Activated naive CD8-positive, alpha-beta T cell treated with anti-CD3 and anti-CD28 coated beads, Interleukin-2, amount 10 ng/mL, durations not matched to agents 7 days and 5 days (primary cell): ENCODE data around the gene NAXD. TPM values are rescaled to one million over a fixed set of nuclear protein-coding genes. Genes with fewer than 3 reads are reported as not detected.
A peak's percentile ranks its signal among the peaks of the same experiment; 100 is the strongest.

Experiments
- ATAC-seq: fragments of 150-1000 bp; cut with Tn5 transposase; one replicate; pipeline ENCODE4 v1.10.0; 2021; ENCODE audit warnings: low read depth, moderate library complexity
- POLR2A ChIA-PET: fragments of 350-600 bp; sonication (Branson Sonifier 250); formaldehyde crosslinking; loops from one replicate; lab custom pipeline; 2021; ENCODE audit warnings: antibody characterized with exemption; lab: Charles Lee
- DNase-seq: peaks from one replicate; pipeline ENCODE4 v3.0.0; 2021
- H3K27ac Mint-ChIP-seq: one replicate; pipeline ENCODE4 v1.8.0; 2022; ENCODE audit warnings: mild to moderate bottlenecking, mixed read lengths
- H3K27me3 Mint-ChIP-seq: one replicate; pipeline ENCODE4 v1.8.0; 2022; ENCODE audit warnings: mild to moderate bottlenecking, moderate library complexity, mixed read lengths
- H3K36me3 Mint-ChIP-seq: one replicate; pipeline ENCODE4 v1.8.0; 2021; ENCODE audit warnings: mild to moderate bottlenecking, mixed read lengths
- H3K4me1 Mint-ChIP-seq: one replicate; pipeline ENCODE4 v1.8.0; 2021; ENCODE audit warnings: mixed read lengths
- H3K4me3 Mint-ChIP-seq: one replicate; pipeline ENCODE4 v1.8.0; 2022; ENCODE audit warnings: mild to moderate bottlenecking, moderate library complexity, mixed read lengths
- H3K9me3 Mint-ChIP-seq: one replicate; pipeline ENCODE4 v1.8.0; 2021; ENCODE audit warnings: mixed read lengths
- total RNA-seq, 2 experiments: library from RNA; stranded (reverse); gene quantifications; one replicate each; pipeline ENCODE4 v1.2.3, GENCODE V29; 2021

The NAXD gene
- total RNA-seq, 2 experiments from 2014 or later = 31.3 TPM

- H3K27me3 Mint-ChIP-seq = peaks cover 3% of the 10 kb centered on the region
- POLR2A ChIA-PET = no interaction called here
- no peaks in the 10 kb centered on the region for H3K4me1 Mint-ChIP-seq
- no peak for DNase-seq
- H3K4me3 Mint-ChIP-seq = no peak overlapping the region
- ATAC-seq = no peak
- H3K36me3 Mint-ChIP-seq = no peaks in the 10 kb centered on the region
- no peaks in the 10 kb centered on the region for H3K9me3 Mint-ChIP-seq
- no peak overlapping the region for H3K27ac Mint-ChIP-seq
These were observed 7.6 kb upstream of the NAXD start for GRCh38 chr13:110607675-110608224.

DNA sequence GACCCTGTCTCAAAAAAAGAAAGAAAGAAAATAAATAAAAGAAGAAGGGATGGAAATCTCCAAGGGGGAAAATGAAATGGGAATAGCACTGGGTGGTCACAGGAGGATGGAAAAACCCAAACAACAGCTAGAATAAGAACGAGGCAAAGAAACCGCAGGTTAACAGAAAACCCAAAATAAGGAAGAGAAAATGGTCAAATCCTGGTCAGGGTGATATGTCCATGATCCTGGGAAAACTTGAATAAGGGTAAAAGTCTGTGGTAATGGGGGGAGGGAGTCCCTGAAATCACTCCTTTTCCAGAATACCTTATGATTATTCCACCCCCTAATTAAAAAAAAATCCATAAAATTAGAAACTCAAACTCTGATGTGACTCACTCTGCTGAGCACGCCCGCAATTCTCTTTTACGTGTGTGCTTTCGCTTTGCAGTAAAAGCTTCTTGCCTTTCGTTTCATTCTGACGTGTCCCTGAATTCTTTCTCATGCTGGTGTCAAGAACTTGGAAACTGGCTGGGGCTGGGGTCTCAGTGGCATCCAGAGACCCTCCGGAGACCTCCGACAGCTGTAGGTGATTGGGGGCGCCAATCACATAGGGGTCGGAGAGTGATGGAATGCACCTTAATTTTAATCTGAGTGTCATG is 4.3 kb upstream of the NAXD start:
- ATAC-seq = no peak
- H3K4me1 Mint-ChIP-seq = peaks cover 2% of the 10 kb centered on the region
- H3K36me3 Mint-ChIP-seq = no peaks in the 10 kb centered on the region
- POLR2A ChIA-PET = interaction anchor here (0.7 kb wide), 1 partner anchor 18 kb away, joined by 3 read pairs; no protein-coding TSS in a partner anchor
- no peak for DNase-seq
- no peak overlapping the region for H3K4me3 Mint-ChIP-seq
- no peaks in the 10 kb centered on the region for H3K9me3 Mint-ChIP-seq
- H3K27me3 Mint-ChIP-seq = peaks cover 2% of the 10 kb centered on the region
- H3K27ac Mint-ChIP-seq = no peak overlapping the region

- POLR2A ChIA-PET = interaction anchor here (0.9 to 1.4 kb wide), 4 partner anchors 53 to 300 kb away, joined by 4 to 8 read pairs (median 6); partner anchors contain the start of genes ANKRD10 and RAB20
- ATAC-seq (no peak), DNase-seq (no peak)
- Mint-ChIP-seq H3K4me3 (peak overlapping the region; percentile 90), H3K27me3 (no peaks in the 10 kb centered on the region), H3K4me1 (peaks cover 16% of the 10 kb centered on the region), H3K9me3 (no peaks in the 10 kb centered on the region), H3K27ac (peak overlapping the region; percentile 95), H3K36me3 (peaks cover 4% of the 10 kb centered on the region)
These were observed 382 bp upstream of the NAXD start for GRCh38 chr13:110615005-110615321.

- H3K36me3 Mint-ChIP-seq = peaks cover 4% of the 10 kb centered on the region
- peak overlapping the region; percentile 78 for H3K27ac Mint-ChIP-seq
- peaks cover 18% of the 10 kb centered on the region for H3K4me1 Mint-ChIP-seq
- peak overlapping the region; percentile 90 for H3K4me3 Mint-ChIP-seq
- DNase-seq = peak; percentile 59
- no peaks in the 10 kb centered on the region for H3K27me3 Mint-ChIP-seq
- ATAC-seq = peak; percentile 29
- POLR2A ChIA-PET = interaction anchor here (1.0 to 2.6 kb wide), 7 partner anchors 14 to 298 kb away, joined by 3 to 15 read pairs (median 5); partner anchors contain the start of gene ANKRD10
- no peaks in the 10 kb centered on the region for H3K9me3 Mint-ChIP-seq
These were observed 1.1 kb downstream of the NAXD start for GRCh38 chr13:110616103-110617101.

- DNase-seq (no peak), ATAC-seq (no peak)
- Mint-ChIP-seq H3K9me3 (no peaks in the 10 kb centered on the region), H3K4me3 (peak overlapping the region; percentile 19), H3K27me3 (no peaks in the 10 kb centered on the region), H3K27ac (no peak overlapping the region), H3K36me3 (peaks cover 6% of the 10 kb centered on the region), H3K4me1 (peaks cover 18% of the 10 kb centered on the region)
- POLR2A ChIA-PET = interaction anchor here (1.2 to 2.6 kb wide), 3 partner anchors 15 to 296 kb away, joined by 3 to 15 read pairs (median 5); no protein-coding TSS in a partner anchor
These were observed 2.2 kb downstream of the NAXD start for GRCh38 chr13:110617321-110618072.

GRCh38 chr13:110618167-110618566 is 2.8 kb downstream of the NAXD start:
- Mint-ChIP-seq H3K9me3 (no peaks in the 10 kb centered on the region), H3K27me3 (no peaks in the 10 kb centered on the region), H3K4me1 (peaks cover 18% of the 10 kb centered on the region), H3K36me3 (peaks cover 9% of the 10 kb centered on the region), H3K27ac (no peak overlapping the region), H3K4me3 (no peak overlapping the region)
- DNase-seq (no peak), ATAC-seq (no peak)
- POLR2A ChIA-PET = no interaction called here

- Mint-ChIP-seq H3K4me1 (peaks cover 18% of the 10 kb centered on the region), H3K4me3 (no peak overlapping the region), H3K27me3 (no peaks in the 10 kb centered on the region), H3K9me3 (no peaks in the 10 kb centered on the region), H3K27ac (no peak overlapping the region), H3K36me3 (peaks cover 9% of the 10 kb centered on the region)
- no peak for ATAC-seq
- no peak for DNase-seq
- POLR2A ChIA-PET = no interaction called here
These were observed 3.4 kb downstream of the NAXD start for GRCh38 chr13:110618780-110619179.

GRCh38 chr13:110620596-110620995 is 5.3 kb downstream of the NAXD start:
- Mint-ChIP-seq H3K4me1 (peaks cover 17% of the 10 kb centered on the region), H3K36me3 (peaks cover 9% of the 10 kb centered on the region), H3K27me3 (no peaks in the 10 kb centered on the region), H3K9me3 (no peaks in the 10 kb centered on the region), H3K27ac (no peak overlapping the region), H3K4me3 (no peak overlapping the region)
- ATAC-seq (no peak), DNase-seq (no peak)
- POLR2A ChIA-PET = interaction anchor here (0.7 kb wide), 1 partner anchor 92 kb away, joined by 4 read pairs; no protein-coding TSS in a partner anchor

DNA sequence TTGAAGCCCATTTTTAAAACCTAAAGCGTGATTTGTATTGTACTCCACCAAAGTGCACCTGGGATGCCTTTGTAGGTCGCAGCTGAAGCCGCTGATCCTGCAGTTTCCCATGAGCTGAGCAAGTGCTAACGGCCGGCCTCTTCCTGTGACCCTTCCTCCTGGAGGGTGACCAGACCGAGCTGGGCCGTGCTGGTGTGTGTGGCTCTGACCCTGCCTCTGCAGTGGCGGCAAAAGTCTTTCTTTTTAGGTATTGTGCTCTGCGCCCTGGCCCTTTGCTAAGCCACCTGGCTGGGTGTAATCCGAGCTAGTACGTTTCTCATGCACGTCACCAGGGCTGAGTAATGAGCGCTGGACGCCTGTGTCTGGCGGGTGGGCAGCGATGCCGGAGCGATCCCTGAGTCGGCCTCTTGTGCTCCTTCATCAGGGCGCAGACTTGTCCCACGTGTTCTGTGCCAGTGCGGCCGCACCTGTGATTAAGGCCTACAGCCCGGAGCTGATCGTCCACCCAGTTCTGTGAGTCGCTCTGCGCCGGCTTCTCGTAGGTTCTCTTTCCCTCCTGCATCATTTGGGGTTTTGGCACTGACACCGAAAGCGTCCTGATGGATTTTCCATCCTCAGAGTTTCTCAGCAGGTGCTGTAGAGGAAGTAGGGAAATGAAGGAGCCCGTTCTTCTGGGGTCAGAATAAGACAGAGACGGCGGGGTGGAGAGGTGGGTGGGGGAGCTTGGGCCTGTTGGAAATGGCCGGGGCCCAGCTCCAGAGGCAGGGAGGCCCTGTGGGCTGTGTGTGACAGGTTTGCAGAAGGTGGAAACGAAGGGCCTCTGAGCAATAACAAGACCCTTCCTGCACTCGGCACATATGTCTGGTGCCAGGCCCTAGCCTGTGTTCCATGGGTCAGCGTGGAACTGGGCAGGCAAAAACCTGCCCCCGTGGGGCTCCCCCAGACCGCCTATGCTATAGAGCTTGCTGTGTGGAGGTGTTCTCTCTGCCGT is 9.7 kb downstream of the NAXD start:
- H3K4me3 Mint-ChIP-seq = no peak overlapping the region
- H3K27ac Mint-ChIP-seq = no peak overlapping the region
- peaks cover 14% of the 10 kb centered on the region for H3K36me3 Mint-ChIP-seq
- no peaks in the 10 kb centered on the region for H3K9me3 Mint-ChIP-seq
- no peaks in the 10 kb centered on the region for H3K27me3 Mint-ChIP-seq
- POLR2A ChIA-PET = interaction anchor here (0.6 kb wide), 1 partner anchor 90 kb away, joined by 3 read pairs; no protein-coding TSS in a partner anchor
- H3K4me1 Mint-ChIP-seq = peaks cover 9% of the 10 kb centered on the region
- ATAC-seq = no peak
- no peak for DNase-seq

DNA sequence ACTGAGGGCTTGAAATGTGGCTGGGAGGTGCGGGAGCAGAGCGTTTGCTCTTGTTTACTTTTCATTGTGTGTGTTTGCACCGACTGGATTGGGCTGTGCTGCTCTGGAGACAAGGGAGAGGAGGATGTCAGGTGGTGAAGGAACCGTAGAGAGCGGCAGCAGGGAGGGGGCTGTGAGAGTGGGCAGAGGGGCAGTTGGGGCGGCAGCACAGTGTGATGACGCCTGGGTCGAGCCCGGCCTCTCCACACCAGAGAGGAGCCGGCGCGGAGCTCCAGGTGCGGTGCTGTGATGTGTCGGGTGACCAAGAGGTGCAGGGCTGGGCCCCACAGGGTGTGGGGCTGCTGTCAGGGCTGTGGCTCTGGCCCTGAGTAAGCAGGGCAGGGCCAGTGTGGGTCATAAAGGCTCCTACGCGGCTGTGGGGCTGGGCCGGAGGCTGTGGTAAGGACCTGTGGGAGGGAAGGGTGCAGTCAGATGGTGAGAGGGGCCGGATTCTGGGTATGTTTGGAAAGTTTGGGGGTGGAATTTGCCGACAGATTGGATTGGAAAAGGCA is 10.5 kb downstream of the NAXD start:
- ATAC-seq (no peak), DNase-seq (no peak)
- Mint-ChIP-seq H3K36me3 (peaks cover 14% of the 10 kb centered on the region), H3K4me1 (peaks cover 10% of the 10 kb centered on the region), H3K9me3 (no peaks in the 10 kb centered on the region), H3K4me3 (no peak overlapping the region), H3K27me3 (no peaks in the 10 kb centered on the region), H3K27ac (no peak overlapping the region)
- POLR2A ChIA-PET = no interaction called here

GRCh38 chr13:110626521-110626920 is 11.2 kb downstream of the NAXD start:
- no peak overlapping the region for H3K27ac Mint-ChIP-seq
- no peaks in the 10 kb centered on the region for H3K27me3 Mint-ChIP-seq
- H3K4me1 Mint-ChIP-seq = peaks cover 10% of the 10 kb centered on the region
- POLR2A ChIA-PET = no interaction called here
- peaks cover 14% of the 10 kb centered on the region for H3K36me3 Mint-ChIP-seq
- DNase-seq (no peak), ATAC-seq (no peak)
- no peaks in the 10 kb centered on the region for H3K9me3 Mint-ChIP-seq
- H3K4me3 Mint-ChIP-seq = no peak overlapping the region
